Loucy (cell line): ENCODE measurements around the gene EDRF1.

ENCODE experiments used
- EZH2phosphoT487 ChIP-seq: fragments of 200-600 bp; IDR thresholded peaks from 2 replicates; pipeline ENCODE4 v1.6.1; 2018; ENCODE audit warnings: antibody characterized with exemption, mild to moderate bottlenecking, moderate library complexity, borderline replicate concordance
- TF ChIP-seq, protein P1 (sequence below): fragments of 200-600 bp; sonication (generic); conservative IDR thresholded peaks from 2 replicates; pipeline ENCODE4 v1.5.1; 2014; ENCODE audit warnings: mild to moderate bottlenecking, antibody characterized with exemption, low read length

DNA sequence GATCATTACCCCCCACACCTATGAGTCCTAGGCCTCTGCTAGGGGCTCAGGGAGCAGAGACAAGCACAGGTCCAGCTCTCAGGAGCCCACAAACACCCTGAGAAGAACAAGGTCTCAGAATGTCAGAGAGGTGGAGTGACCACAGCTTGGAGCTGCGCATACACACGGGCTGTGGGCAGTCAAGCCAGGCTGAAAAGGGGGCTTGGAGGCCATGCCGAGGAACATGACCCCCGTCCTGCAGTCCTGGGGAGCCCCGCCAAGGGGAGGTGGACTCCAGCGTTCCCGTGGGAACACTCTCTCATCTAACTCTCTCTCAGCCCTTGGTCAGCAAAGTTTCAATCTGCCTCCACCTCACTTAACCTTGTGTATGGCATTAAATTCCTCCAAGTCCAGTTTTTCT is 63.9 kb downstream of the EDRF1 start:
- TF ChIP-seq, protein P1, sequence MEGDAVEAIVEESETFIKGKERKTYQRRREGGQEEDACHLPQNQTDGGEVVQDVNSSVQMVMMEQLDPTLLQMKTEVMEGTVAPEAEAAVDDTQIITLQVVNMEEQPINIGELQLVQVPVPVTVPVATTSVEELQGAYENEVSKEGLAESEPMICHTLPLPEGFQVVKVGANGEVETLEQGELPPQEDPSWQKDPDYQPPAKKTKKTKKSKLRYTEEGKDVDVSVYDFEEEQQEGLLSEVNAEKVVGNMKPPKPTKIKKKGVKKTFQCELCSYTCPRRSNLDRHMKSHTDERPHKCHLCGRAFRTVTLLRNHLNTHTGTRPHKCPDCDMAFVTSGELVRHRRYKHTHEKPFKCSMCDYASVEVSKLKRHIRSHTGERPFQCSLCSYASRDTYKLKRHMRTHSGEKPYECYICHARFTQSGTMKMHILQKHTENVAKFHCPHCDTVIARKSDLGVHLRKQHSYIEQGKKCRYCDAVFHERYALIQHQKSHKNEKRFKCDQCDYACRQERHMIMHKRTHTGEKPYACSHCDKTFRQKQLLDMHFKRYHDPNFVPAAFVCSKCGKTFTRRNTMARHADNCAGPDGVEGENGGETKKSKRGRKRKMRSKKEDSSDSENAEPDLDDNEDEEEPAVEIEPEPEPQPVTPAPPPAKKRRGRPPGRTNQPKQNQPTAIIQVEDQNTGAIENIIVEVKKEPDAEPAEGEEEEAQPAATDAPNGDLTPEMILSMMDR, result no peak
- TF ChIP-seq EZH2phosphoT487, result no peak
